Keratinocyte (primary cell): ENCODE measurements around the gene PKNOX2.

Experiments
- CTCF ChIP-seq, 3 experiments: IDR thresholded peaks in 1 of 3; conservative IDR thresholded peaks in 1 of 3; optimal IDR thresholded peaks in 1 of 3; 2 replicates in 2 of 3; 3 replicates in 1 of 3; pipeline versions ENCODE3 to v1.5.1; 2011; ENCODE audit warnings: low read length in 3 of 3, mild to moderate bottlenecking in 3 of 3, moderate library complexity in 2 of 3, control low read depth in 1 of 3, inconsistent platforms in 1 of 3; ENCODE audit not compliant: insufficient read depth in 2 of 3; ENCODE audit errors: extremely low read depth in 1 of 3
- EZH2 ChIP-seq: IDR thresholded peaks from one replicate; pipeline ENCODE4 v1.6.1; 2012; ENCODE audit warnings: inconsistent platforms, mild to moderate bottlenecking, low read length, moderate library complexity

GRCh38 chr11:125215976-125216375 is 51.4 kb downstream of the PKNOX2 start:
- TF ChIP-seq CTCF (optimal IDR thresholded peaks at IDR 0.05 in 1 of 3, IDR thresholded peaks at IDR 0.05 in 1 of 3, conservative IDR thresholded peaks at IDR 0.05 in 1 of 3; ENCODE audit: extremely low read depth in 1 of 3, insufficient read depth in 2 of 3, low read length in 3 of 3) (no peak), EZH2 (no peak)
